ENCODE measurements around the gene LRP8. TPM values are rescaled to one million over a fixed set of nuclear protein-coding genes. Genes with fewer than 3 reads are reported as not detected.

Gene LRP8
- total and polyA plus RNA-seq, 4 donors = 2.6 to 20.0 (median 9.6) TPM

DNA sequence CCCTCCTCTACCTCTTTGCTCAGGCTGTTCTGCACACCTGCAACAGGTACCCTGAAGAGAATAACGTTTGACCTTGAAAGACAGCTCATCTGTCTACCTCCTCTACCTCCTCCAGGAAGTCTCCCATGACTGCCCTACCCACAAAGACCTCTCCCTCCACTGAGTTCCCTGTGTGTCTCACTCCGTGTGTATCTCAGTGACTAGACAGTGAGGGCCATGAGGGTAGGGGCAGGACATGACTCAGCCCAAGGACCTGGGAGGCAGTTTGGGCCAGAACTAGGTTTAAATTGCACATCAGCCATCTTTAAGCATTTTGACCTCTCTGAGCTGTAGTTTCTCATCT is 32.0 kb upstream of the LRP8 start:
- H3K36me3 ChIP-seq (ENCODE audit: control insufficient read depth in 4 of 4, insufficient read depth in 4 of 4, low read length in 4 of 4) = no peaks in the 10 kb centered on the region
- H3K27me3 ChIP-seq (ENCODE audit: control insufficient read depth in 3 of 3, insufficient read depth in 3 of 3, low read length in 2 of 3) = no peaks in the 10 kb centered on the region
- ATAC-seq (ENCODE audit: insufficient read depth, low FRiP score) = no peak
- no peaks in the 10 kb centered on the region for H3K4me1 ChIP-seq (ENCODE audit: control insufficient read depth in 5 of 5, insufficient read depth in 5 of 5, low read length in 5 of 5)
- H3K9me3 ChIP-seq (ENCODE audit: control insufficient read depth in 4 of 4, insufficient read depth in 3 of 4, low read length in 3 of 4) = peaks cover 0 to 4% (median 1%) of the 10 kb centered on the region in 4 donors
- no peak for DNase-seq
- 58 to 82% methylated on average over 2 of the region's 2 CpGs for WGBS, 2 donors
- H3K9ac ChIP-seq (ENCODE audit: insufficient read depth in 1 of 2, low read length in 2 of 2) = no peak overlapping the region
- no peak overlapping the region for H3K27ac ChIP-seq (ENCODE audit: low read depth in 1 of 2, low read length in 1 of 2)
- TF ChIP-seq, protein P1, sequence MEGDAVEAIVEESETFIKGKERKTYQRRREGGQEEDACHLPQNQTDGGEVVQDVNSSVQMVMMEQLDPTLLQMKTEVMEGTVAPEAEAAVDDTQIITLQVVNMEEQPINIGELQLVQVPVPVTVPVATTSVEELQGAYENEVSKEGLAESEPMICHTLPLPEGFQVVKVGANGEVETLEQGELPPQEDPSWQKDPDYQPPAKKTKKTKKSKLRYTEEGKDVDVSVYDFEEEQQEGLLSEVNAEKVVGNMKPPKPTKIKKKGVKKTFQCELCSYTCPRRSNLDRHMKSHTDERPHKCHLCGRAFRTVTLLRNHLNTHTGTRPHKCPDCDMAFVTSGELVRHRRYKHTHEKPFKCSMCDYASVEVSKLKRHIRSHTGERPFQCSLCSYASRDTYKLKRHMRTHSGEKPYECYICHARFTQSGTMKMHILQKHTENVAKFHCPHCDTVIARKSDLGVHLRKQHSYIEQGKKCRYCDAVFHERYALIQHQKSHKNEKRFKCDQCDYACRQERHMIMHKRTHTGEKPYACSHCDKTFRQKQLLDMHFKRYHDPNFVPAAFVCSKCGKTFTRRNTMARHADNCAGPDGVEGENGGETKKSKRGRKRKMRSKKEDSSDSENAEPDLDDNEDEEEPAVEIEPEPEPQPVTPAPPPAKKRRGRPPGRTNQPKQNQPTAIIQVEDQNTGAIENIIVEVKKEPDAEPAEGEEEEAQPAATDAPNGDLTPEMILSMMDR (IDR thresholded peaks at IDR 0.05; ENCODE audit: control extremely low read depth, extremely low read depth) = no peak
- no peak overlapping the region for H3K4me3 ChIP-seq

DNA sequence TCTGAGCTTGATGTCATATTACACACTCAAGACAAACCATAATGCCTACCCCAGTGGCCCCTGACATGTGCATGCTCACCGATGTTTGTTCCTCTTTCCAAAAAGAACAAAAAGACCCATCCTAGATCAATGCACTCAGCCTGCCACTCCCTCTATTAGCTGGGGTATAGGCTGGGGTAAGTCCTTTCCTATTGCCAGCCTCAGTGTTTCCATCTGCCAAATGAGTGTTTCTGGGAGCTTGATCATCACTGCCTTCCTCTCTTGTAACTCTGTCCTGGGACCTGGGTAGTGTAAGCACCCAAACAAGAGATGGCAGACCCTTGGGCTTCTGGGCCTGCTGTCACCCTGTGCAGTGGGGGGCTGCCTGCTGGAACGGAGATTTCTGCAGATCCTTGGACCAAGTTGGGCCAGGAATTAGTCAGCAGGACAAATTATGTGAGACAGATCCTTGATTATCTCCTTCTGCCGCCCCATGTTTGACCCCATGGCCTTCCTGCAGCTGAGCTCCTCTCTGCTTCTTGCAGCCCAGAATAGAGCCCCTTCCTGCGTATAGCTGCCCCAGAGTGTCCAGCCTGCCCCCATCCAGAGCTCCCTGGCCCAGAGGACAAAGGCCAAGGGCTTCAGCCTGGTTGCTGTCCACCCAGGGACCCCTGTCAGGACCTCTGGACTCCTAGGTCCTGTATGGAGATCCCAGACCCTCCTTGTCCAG is 31.5 kb upstream of the LRP8 start:
- no peak for ATAC-seq (ENCODE audit: insufficient read depth, low FRiP score)
- H3K9me3 ChIP-seq (ENCODE audit: control insufficient read depth in 4 of 4, insufficient read depth in 3 of 4, low read length in 3 of 4) = peaks cover 0 to 4% (median 1%) of the 10 kb centered on the region in 4 donors
- H3K9ac ChIP-seq (ENCODE audit: insufficient read depth in 1 of 2, low read length in 2 of 2) = no peak overlapping the region
- H3K4me1 ChIP-seq (ENCODE audit: control insufficient read depth in 5 of 5, insufficient read depth in 5 of 5, low read length in 5 of 5) = no peaks in the 10 kb centered on the region
- no peaks in the 10 kb centered on the region for H3K36me3 ChIP-seq (ENCODE audit: control insufficient read depth in 4 of 4, insufficient read depth in 4 of 4, low read length in 4 of 4)
- H3K27ac ChIP-seq (ENCODE audit: low read depth in 1 of 2, low read length in 1 of 2) = no peak overlapping the region
- 72 to 85% methylated on average over 4 of the region's 4 CpGs for WGBS, 2 donors
- DNase-seq = no peak
- no peaks in the 10 kb centered on the region for H3K27me3 ChIP-seq (ENCODE audit: control insufficient read depth in 3 of 3, insufficient read depth in 3 of 3, low read length in 2 of 3)
- TF ChIP-seq, protein P1 (IDR thresholded peaks at IDR 0.05; ENCODE audit: control extremely low read depth, extremely low read depth) = no peak
- no peak overlapping the region for H3K4me3 ChIP-seq

DNA sequence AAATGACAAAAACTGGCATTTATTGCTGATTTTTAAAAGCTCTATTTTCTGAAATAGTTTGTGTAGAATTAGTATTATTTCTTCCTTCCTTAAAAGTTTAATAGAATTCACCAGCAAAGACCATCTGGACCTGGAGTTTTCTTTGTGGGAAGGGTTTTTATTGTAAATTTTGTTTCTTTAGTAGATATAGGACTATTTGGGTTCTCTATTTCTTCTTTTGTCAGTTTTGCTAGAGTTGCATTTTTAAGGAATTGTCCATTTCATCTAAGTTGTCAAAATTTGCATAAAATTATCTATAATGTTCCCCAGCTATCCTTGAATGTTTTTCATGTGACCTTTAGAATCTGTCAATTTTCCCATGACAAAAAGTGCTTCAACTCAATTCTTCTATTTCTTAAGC is 28.8 kb upstream of the LRP8 start:
- TF ChIP-seq, protein P1 (IDR thresholded peaks at IDR 0.05; ENCODE audit: control extremely low read depth, extremely low read depth) = no peak
- no peaks in the 10 kb centered on the region for H3K27me3 ChIP-seq (ENCODE audit: control insufficient read depth in 3 of 3, insufficient read depth in 3 of 3, low read length in 2 of 3)

DNA sequence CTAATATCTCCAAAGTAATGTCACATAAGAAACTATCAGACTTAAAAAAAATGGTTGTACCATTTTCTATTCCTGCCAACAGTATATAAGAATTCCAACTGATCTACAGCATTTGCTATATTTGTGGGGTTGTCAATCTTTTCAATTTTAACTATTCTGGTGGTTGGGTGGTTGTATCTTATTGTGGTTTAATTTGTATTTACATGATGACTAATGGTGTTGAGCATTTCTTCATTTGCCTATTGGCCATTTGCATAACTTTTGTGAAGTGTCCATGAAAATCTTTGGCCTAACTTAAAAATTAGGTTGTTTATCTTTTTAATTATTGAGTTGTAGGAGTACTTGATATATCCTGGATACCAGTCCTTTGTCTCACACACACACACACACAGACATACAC is 26.2 kb upstream of the LRP8 start:
- H3K36me3 ChIP-seq (ENCODE audit: control insufficient read depth in 4 of 4, insufficient read depth in 4 of 4, low read length in 4 of 4) = no peaks in the 10 kb centered on the region
- H3K27ac ChIP-seq (ENCODE audit: low read depth in 1 of 2, low read length in 1 of 2) = no peak overlapping the region
- DNase-seq (no peak), ATAC-seq (ENCODE audit: insufficient read depth, low FRiP score) (no peak)
- no peaks in the 10 kb centered on the region for H3K4me1 ChIP-seq (ENCODE audit: control insufficient read depth in 5 of 5, insufficient read depth in 5 of 5, low read length in 5 of 5)
- H3K9ac ChIP-seq (ENCODE audit: insufficient read depth in 1 of 2, low read length in 2 of 2) = no peak overlapping the region
- no peak overlapping the region for H3K4me3 ChIP-seq
- TF ChIP-seq, protein P1 (IDR thresholded peaks at IDR 0.05; ENCODE audit: control extremely low read depth, extremely low read depth) = no peak
- H3K27me3 ChIP-seq (ENCODE audit: control insufficient read depth in 3 of 3, insufficient read depth in 3 of 3, low read length in 2 of 3) = no peaks in the 10 kb centered on the region
- peaks cover 0 to 2% (median 1%) of the 10 kb centered on the region in 4 donors for H3K9me3 ChIP-seq (ENCODE audit: control insufficient read depth in 4 of 4, insufficient read depth in 3 of 4, low read length in 3 of 4)

More for the DNA sequence above, 28.8 kb upstream of the LRP8 start:
- ATAC-seq (ENCODE audit: insufficient read depth, low FRiP score) = no peak
- H3K4me3 ChIP-seq = no peak overlapping the region
- no peaks in the 10 kb centered on the region for H3K4me1 ChIP-seq (ENCODE audit: control insufficient read depth in 5 of 5, insufficient read depth in 5 of 5, low read length in 5 of 5)
- no peak for DNase-seq
- H3K36me3 ChIP-seq (ENCODE audit: control insufficient read depth in 4 of 4, insufficient read depth in 4 of 4, low read length in 4 of 4) = no peaks in the 10 kb centered on the region
- H3K9ac ChIP-seq (ENCODE audit: insufficient read depth in 1 of 2, low read length in 2 of 2) = no peak overlapping the region
- peaks cover 0 to 4% (median 1%) of the 10 kb centered on the region in 4 donors for H3K9me3 ChIP-seq (ENCODE audit: control insufficient read depth in 4 of 4, insufficient read depth in 3 of 4, low read length in 3 of 4)
- no peak overlapping the region for H3K27ac ChIP-seq (ENCODE audit: low read depth in 1 of 2, low read length in 1 of 2)
